ENCODE measurements around the gene VGLL4.

Gene VGLL4

GRCh38 chr3:11563159-11563864 is 80.4 kb downstream of the VGLL4 start:
- peaks cover 41% of the 10 kb centered on the region for H3K4me1 ChIP-seq (ENCODE audit: control insufficient read depth, insufficient read depth, low read length)
- no peak overlapping the region for H3K9ac ChIP-seq (ENCODE audit: low read length in 2 of 2)
- H3K9me3 ChIP-seq (ENCODE audit: control insufficient read depth in 2 of 2, low read length in 2 of 2), result no peaks in the 10 kb centered on the region
- peaks cover 16 to 44% of the 10 kb centered on the region in 2 donors for H3K36me3 ChIP-seq (ENCODE audit: control insufficient read depth in 2 of 2, insufficient read depth in 2 of 2, low read length in 2 of 2)
- no peak overlapping the region for H3K27ac ChIP-seq (ENCODE audit: low read length)
- no peaks in the 10 kb centered on the region for H3K27me3 ChIP-seq (ENCODE audit: control insufficient read depth in 1 of 2, insufficient read depth in 2 of 2, low read length in 2 of 2)
- H3K4me3 ChIP-seq (ENCODE audit: low read length in 2 of 2), result no peak overlapping the region

GRCh38 chr3:11562277-11562881 is 81.3 kb downstream of the VGLL4 start:
- Histone ChIP-seq H3K9me3 (ENCODE audit: control insufficient read depth in 2 of 2, low read length in 2 of 2) (no peaks in the 10 kb centered on the region), H3K9ac (ENCODE audit: low read length in 2 of 2) (no peak overlapping the region), H3K36me3 (ENCODE audit: control insufficient read depth in 2 of 2, insufficient read depth in 2 of 2, low read length in 2 of 2) (peaks cover 19 to 41% of the 10 kb centered on the region in 2 donors), H3K27ac (ENCODE audit: low read length) (no peak overlapping the region), H3K27me3 (ENCODE audit: control insufficient read depth in 1 of 2, insufficient read depth in 2 of 2, low read length in 2 of 2) (no peaks in the 10 kb centered on the region), H3K4me3 (ENCODE audit: low read length in 2 of 2) (no peak overlapping the region), H3K4me1 (ENCODE audit: control insufficient read depth, insufficient read depth, low read length) (peaks cover 36% of the 10 kb centered on the region)

GRCh38 chr3:11560746-11561145 is 83.0 kb downstream of the VGLL4 start:
- Histone ChIP-seq H3K4me3 (ENCODE audit: low read length in 2 of 2) (no peak overlapping the region), H3K27ac (ENCODE audit: low read length) (peak overlapping the region; percentile 18), H3K4me1 (ENCODE audit: control insufficient read depth, insufficient read depth, low read length) (peaks cover 44% of the 10 kb centered on the region), H3K9me3 (ENCODE audit: control insufficient read depth in 2 of 2, low read length in 2 of 2) (no peaks in the 10 kb centered on the region), H3K27me3 (ENCODE audit: control insufficient read depth in 1 of 2, insufficient read depth in 2 of 2, low read length in 2 of 2) (no peaks in the 10 kb centered on the region), H3K9ac (ENCODE audit: low read length in 2 of 2) (no peak overlapping the region), H3K36me3 (ENCODE audit: control insufficient read depth in 2 of 2, insufficient read depth in 2 of 2, low read length in 2 of 2) (peaks cover 19 to 39% of the 10 kb centered on the region in 2 donors)

- Histone ChIP-seq H3K27ac (ENCODE audit: low read length) (no peak overlapping the region), H3K9me3 (ENCODE audit: control insufficient read depth in 2 of 2, low read length in 2 of 2) (no peaks in the 10 kb centered on the region), H3K4me1 (ENCODE audit: control insufficient read depth, insufficient read depth, low read length) (peaks cover 48% of the 10 kb centered on the region), H3K36me3 (ENCODE audit: control insufficient read depth in 2 of 2, insufficient read depth in 2 of 2, low read length in 2 of 2) (peaks cover 19 to 37% of the 10 kb centered on the region in 2 donors), H3K4me3 (ENCODE audit: low read length in 2 of 2) (no peak overlapping the region), H3K9ac (ENCODE audit: low read length in 2 of 2) (no peak overlapping the region), H3K27me3 (ENCODE audit: control insufficient read depth in 1 of 2, insufficient read depth in 2 of 2, low read length in 2 of 2) (no peaks in the 10 kb centered on the region)
These were observed 83.7 kb downstream of the VGLL4 start for GRCh38 chr3:11559816-11560633.

DNA sequence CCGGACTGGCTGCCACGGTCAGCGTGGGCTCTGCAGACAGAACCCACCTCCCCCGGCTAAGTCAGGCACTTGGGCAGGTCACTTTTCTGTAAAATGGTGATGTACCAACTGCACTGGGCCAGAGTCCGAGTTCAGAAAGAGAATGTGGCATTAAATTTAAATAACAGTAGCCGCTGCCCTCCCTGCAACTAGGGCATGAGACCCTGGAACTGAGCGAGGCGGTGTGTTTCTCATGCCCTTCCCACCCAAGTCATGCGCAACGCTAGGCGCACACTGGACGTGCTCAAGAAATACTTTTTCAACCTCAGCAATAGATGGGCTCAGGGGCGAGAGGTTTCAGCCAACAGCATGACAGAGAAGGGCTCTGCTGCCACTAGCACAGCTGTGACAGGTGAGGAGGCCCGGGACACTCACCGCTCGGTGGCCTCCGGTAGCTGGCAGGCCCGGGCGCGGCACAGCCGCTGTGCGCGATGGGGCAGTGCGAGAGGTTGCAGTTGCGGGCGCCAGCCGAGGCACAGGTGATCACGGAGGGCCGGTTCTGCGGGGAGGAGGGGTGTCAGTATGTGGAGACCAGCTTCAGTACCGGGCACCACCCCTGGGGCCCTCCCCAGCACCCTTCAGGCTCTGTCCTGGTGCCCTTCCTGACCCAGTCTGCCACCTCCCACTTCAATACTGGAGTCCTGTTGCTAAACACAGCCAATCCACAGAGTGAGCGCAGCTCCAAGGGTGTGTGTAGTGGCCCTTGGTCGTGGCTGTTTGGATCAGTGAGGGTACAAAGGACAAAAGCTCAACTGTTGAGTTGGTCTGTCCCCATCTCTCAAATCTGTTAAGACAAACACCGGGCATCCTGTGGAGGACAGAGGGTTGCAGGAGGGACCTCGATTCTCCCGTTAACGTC is 84.5 kb downstream of the VGLL4 start:
- H3K36me3 ChIP-seq (ENCODE audit: control insufficient read depth in 2 of 2, insufficient read depth in 2 of 2, low read length in 2 of 2), result peaks cover 25 to 39% of the 10 kb centered on the region in 2 donors

GRCh38 chr3:11558411-11558903 is 85.3 kb downstream of the VGLL4 start:
- H3K9me3 ChIP-seq (ENCODE audit: control insufficient read depth in 2 of 2, low read length in 2 of 2), result no peaks in the 10 kb centered on the region
- H3K4me1 ChIP-seq (ENCODE audit: control insufficient read depth, insufficient read depth, low read length), result peaks cover 63% of the 10 kb centered on the region
- no peak overlapping the region for H3K9ac ChIP-seq (ENCODE audit: low read length in 2 of 2)
- no peak overlapping the region for H3K27ac ChIP-seq (ENCODE audit: low read length)
- H3K36me3 ChIP-seq (ENCODE audit: control insufficient read depth in 2 of 2, insufficient read depth in 2 of 2, low read length in 2 of 2), result peaks cover 23 to 34% of the 10 kb centered on the region in 2 donors
- H3K4me3 ChIP-seq (ENCODE audit: low read length in 2 of 2), result no peak overlapping the region
- H3K27me3 ChIP-seq (ENCODE audit: control insufficient read depth in 1 of 2, insufficient read depth in 2 of 2, low read length in 2 of 2), result no peaks in the 10 kb centered on the region

More for the DNA sequence above, 84.5 kb downstream of the VGLL4 start:
- no peaks in the 10 kb centered on the region for H3K27me3 ChIP-seq (ENCODE audit: control insufficient read depth in 1 of 2, insufficient read depth in 2 of 2, low read length in 2 of 2)
- H3K4me3 ChIP-seq (ENCODE audit: low read length in 2 of 2), result no peak overlapping the region
- H3K27ac ChIP-seq (ENCODE audit: low read length), result no peak overlapping the region
- peaks cover 56% of the 10 kb centered on the region for H3K4me1 ChIP-seq (ENCODE audit: control insufficient read depth, insufficient read depth, low read length)
- no peak overlapping the region for H3K9ac ChIP-seq (ENCODE audit: low read length in 2 of 2)
- no peaks in the 10 kb centered on the region for H3K9me3 ChIP-seq (ENCODE audit: control insufficient read depth in 2 of 2, low read length in 2 of 2)

- Histone ChIP-seq H3K4me3 (ENCODE audit: low read length in 2 of 2) (no peak overlapping the region), H3K36me3 (ENCODE audit: control insufficient read depth in 2 of 2, insufficient read depth in 2 of 2, low read length in 2 of 2) (peaks cover 18 to 29% of the 10 kb centered on the region in 2 donors), H3K27ac (ENCODE audit: low read length) (no peak overlapping the region), H3K27me3 (ENCODE audit: control insufficient read depth in 1 of 2, insufficient read depth in 2 of 2, low read length in 2 of 2) (no peaks in the 10 kb centered on the region), H3K4me1 (ENCODE audit: control insufficient read depth, insufficient read depth, low read length) (peaks cover 67% of the 10 kb centered on the region), H3K9ac (ENCODE audit: low read length in 2 of 2) (peak overlapping the region in 1 of 2 donors; percentile 0), H3K9me3 (ENCODE audit: control insufficient read depth in 2 of 2, low read length in 2 of 2) (no peaks in the 10 kb centered on the region)
These were observed 85.7 kb downstream of the VGLL4 start for GRCh38 chr3:11558002-11558401.

GRCh38 chr3:11556851-11557644 is 86.7 kb downstream of the VGLL4 start:
- Histone ChIP-seq H3K9ac (ENCODE audit: low read length in 2 of 2) (no peak overlapping the region), H3K27ac (ENCODE audit: low read length) (no peak overlapping the region), H3K9me3 (ENCODE audit: control insufficient read depth in 2 of 2, low read length in 2 of 2) (no peaks in the 10 kb centered on the region), H3K4me1 (ENCODE audit: control insufficient read depth, insufficient read depth, low read length) (peaks cover 62% of the 10 kb centered on the region), H3K36me3 (ENCODE audit: control insufficient read depth in 2 of 2, insufficient read depth in 2 of 2, low read length in 2 of 2) (peaks cover 16 to 23% of the 10 kb centered on the region in 2 donors), H3K4me3 (ENCODE audit: low read length in 2 of 2) (no peak overlapping the region), H3K27me3 (ENCODE audit: control insufficient read depth in 1 of 2, insufficient read depth in 2 of 2, low read length in 2 of 2) (no peaks in the 10 kb centered on the region)

DNA sequence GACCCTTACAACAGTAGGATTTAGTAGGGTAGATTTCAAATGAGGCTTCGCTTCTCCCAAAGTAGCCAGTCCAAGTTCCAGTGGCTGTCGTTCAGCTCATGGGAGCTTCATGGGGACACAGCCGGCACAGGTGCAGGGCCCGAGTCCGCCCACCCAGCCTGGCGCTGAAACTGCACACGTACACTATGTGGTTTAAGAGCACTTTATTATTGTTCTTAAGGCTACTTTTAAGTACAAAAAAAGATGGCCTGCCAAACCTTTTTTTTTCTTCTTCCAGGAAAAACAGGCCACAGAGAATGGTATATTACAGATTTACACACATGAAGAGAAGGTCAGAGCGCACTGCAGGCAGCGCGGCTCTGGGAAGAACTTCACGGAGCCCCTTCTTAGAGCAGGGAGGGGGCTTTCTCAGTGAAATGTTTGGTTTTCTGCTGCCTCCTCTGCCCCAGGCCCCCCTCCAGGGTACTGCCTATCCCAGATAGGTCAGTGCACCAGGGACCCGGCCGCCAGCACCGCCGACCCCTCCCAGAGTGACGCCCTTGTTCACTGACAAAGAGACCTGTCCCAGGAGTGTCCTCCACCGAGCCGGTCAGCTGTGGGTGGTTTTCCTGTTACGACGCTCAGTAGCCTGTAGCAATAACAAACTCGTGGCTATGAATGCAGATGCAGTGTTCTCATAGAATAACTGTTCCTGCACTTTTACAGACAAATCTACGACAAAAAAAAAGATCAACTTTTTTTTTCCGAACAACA is 87.7 kb downstream of the VGLL4 start:
- peaks cover 53% of the 10 kb centered on the region for H3K4me1 ChIP-seq (ENCODE audit: control insufficient read depth, insufficient read depth, low read length)
- no peak overlapping the region for H3K27ac ChIP-seq (ENCODE audit: low read length)
- no peaks in the 10 kb centered on the region for H3K27me3 ChIP-seq (ENCODE audit: control insufficient read depth in 1 of 2, insufficient read depth in 2 of 2, low read length in 2 of 2)
- no peak overlapping the region for H3K9ac ChIP-seq (ENCODE audit: low read length in 2 of 2)
- H3K9me3 ChIP-seq (ENCODE audit: control insufficient read depth in 2 of 2, low read length in 2 of 2), result no peaks in the 10 kb centered on the region
- H3K36me3 ChIP-seq (ENCODE audit: control insufficient read depth in 2 of 2, insufficient read depth in 2 of 2, low read length in 2 of 2), result peaks cover 16 to 22% of the 10 kb centered on the region in 2 donors
- H3K4me3 ChIP-seq (ENCODE audit: low read length in 2 of 2), result no peak overlapping the region
